DND-41 (cell line): Measurements from ENCODE around the gene ADGRF1.

Source experiments
- ATAC-seq: fragments of 200-7000 bp; cut with Tn5 transposase; 3 replicates; pipeline ENCODE4 v1.9.1; 2021; ENCODE audit warnings: low read depth; ENCODE audit not compliant: insufficient read depth
- DNase-seq: peaks from one replicate; pipeline ENCODE4 v3.0.0-alpha.2; 2020
- H2AFZ ChIP-seq: 2 replicates; pipeline ENCODE4 v1.6.0; 2012; ENCODE audit warnings: low read depth, low read length
- H3K27ac ChIP-seq: 2 replicates; pipeline ENCODE4 v1.5.1; 2012; ENCODE audit warnings: low read length, inconsistent platforms
- H3K27me3 ChIP-seq: fragments of 200-600 bp; sonication (generic); 2 replicates; pipeline ENCODE4 v1.6.0; 2012; ENCODE audit warnings: low read length, mild to moderate bottlenecking, inconsistent platforms; ENCODE audit not compliant: insufficient read depth, poor library complexity
- H3K36me3 ChIP-seq: 2 replicates; pipeline ENCODE4 v1.5.1; 2012; ENCODE audit warnings: low read length, inconsistent platforms; ENCODE audit not compliant: insufficient read depth
- H3K4me1 ChIP-seq: 2 replicates; pipeline ENCODE4 v1.5.1; 2012; ENCODE audit warnings: mild to moderate bottlenecking, low read length; ENCODE audit not compliant: insufficient read depth
- H3K4me2 ChIP-seq: 2 replicates; pipeline ENCODE4 v1.6.0; 2012; ENCODE audit warnings: mild to moderate bottlenecking, moderate library complexity, low read length, inconsistent platforms; ENCODE audit not compliant: insufficient read depth
- H3K4me3 ChIP-seq, 2 experiments: fragments of 200-600 bp in 1 of 2; shearing (Covaris generic) in 1 of 2; 2 replicates each; pipeline ENCODE4 v1.5.1; 2012 to 2016; ENCODE audit warnings: inconsistent platforms in 2 of 2, low read length in 2 of 2, mild to moderate bottlenecking in 2 of 2, low read depth in 1 of 2, moderate library complexity in 1 of 2
- H3K79me2 ChIP-seq: 2 replicates; pipeline ENCODE4 v1.6.0; 2012; ENCODE audit warnings: low read length, inconsistent platforms; ENCODE audit not compliant: insufficient read depth
- H3K9ac ChIP-seq: 2 replicates; pipeline ENCODE4 v1.6.0; 2012; ENCODE audit warnings: low read depth, mild to moderate bottlenecking, inconsistent platforms, low read length, moderate library complexity
- H3K9me3 ChIP-seq: 2 replicates; pipeline ENCODE4 v1.5.1; 2012; ENCODE audit warnings: low read length, moderate library complexity, mild to moderate bottlenecking, inconsistent platforms; ENCODE audit not compliant: insufficient read depth, severe bottlenecking
- H4K20me1 ChIP-seq: 2 replicates; pipeline ENCODE4 v1.6.0; 2012; ENCODE audit warnings: low read length; ENCODE audit not compliant: insufficient read depth
- EZH2 ChIP-seq: IDR thresholded peaks from 3 replicates; pipeline ENCODE4 v1.6.1; 2012; ENCODE audit warnings: borderline replicate concordance, low read depth, mild to moderate bottlenecking, moderate library complexity, low read length, inconsistent platforms; ENCODE audit not compliant: severe bottlenecking
- TF ChIP-seq, protein P1 (sequence below): IDR thresholded peaks from 2 replicates; pipeline ENCODE4 v1.5.1; 2012; ENCODE audit warnings: borderline replicate concordance, low read length, moderate library complexity, mild to moderate bottlenecking; ENCODE audit not compliant: poor library complexity, severe bottlenecking; ENCODE audit errors: extremely low read depth

ADGRF1 gene

DNA sequence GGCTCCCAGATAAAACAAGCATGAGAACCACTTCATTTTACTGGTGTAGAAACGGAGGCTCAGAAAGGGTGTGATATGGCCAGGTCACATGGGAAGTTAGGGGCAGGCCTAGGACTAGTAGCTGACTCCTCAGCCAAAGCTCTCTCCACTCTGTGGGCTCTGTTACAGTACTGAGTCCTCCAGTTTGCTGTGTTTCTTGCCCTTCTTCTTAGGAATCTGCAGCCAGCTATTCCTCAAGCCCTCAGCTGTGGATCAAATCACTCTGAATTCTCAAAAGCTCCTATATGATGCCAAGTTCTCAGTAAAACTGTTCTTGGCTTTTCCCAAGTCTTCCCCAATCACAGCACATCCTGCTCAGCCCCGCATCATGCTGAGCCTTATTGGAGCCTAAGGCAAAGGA lies 42.5 kb upstream of the ADGRF1 start:
- Histone ChIP-seq H2AFZ (no peak overlapping the region), H3K4me1 (no peaks in the 10 kb centered on the region), H3K4me3 (no peak overlapping the region), H3K4me2 (no peak overlapping the region), H3K27me3 (no peaks in the 10 kb centered on the region), H3K79me2 (no peaks in the 10 kb centered on the region), H3K9me3 (no peaks in the 10 kb centered on the region), H3K9ac (no peak overlapping the region), H4K20me1 (no peaks in the 10 kb centered on the region), H3K36me3 (no peaks in the 10 kb centered on the region), H3K27ac (no peak overlapping the region)
- ATAC-seq (no peak), DNase-seq (no peak)
- TF ChIP-seq, protein P1, sequence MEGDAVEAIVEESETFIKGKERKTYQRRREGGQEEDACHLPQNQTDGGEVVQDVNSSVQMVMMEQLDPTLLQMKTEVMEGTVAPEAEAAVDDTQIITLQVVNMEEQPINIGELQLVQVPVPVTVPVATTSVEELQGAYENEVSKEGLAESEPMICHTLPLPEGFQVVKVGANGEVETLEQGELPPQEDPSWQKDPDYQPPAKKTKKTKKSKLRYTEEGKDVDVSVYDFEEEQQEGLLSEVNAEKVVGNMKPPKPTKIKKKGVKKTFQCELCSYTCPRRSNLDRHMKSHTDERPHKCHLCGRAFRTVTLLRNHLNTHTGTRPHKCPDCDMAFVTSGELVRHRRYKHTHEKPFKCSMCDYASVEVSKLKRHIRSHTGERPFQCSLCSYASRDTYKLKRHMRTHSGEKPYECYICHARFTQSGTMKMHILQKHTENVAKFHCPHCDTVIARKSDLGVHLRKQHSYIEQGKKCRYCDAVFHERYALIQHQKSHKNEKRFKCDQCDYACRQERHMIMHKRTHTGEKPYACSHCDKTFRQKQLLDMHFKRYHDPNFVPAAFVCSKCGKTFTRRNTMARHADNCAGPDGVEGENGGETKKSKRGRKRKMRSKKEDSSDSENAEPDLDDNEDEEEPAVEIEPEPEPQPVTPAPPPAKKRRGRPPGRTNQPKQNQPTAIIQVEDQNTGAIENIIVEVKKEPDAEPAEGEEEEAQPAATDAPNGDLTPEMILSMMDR: no peak
- no peak for TF ChIP-seq EZH2

DNA sequence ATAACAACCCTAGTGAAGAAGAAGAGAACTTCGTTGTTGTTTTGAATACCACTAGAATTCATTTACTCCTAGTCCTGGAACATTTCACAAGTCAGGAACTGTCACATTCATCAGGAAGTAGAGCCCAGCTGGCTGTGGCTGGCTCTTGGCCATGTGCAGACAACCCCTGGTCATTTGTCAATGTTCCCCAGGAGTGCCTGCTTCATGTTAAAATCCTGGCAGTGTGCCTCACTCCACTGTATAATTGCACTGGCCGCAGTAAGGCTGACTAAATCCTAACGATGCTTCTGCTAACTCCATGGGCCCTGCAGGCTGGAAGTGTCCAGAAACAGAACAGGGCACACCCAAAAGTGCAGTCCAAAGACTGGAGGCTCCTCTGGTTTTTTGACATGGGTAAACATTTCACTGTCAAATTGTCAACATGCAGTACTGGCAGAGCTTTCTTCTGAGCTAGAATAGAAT lies 41.5 kb upstream of the ADGRF1 start:
- no peaks in the 10 kb centered on the region for H3K4me1 ChIP-seq
- H2AFZ ChIP-seq: no peak overlapping the region
- no peaks in the 10 kb centered on the region for H3K27me3 ChIP-seq
- H3K4me3 ChIP-seq: no peak overlapping the region
- no peak for ATAC-seq
- H3K9ac ChIP-seq: no peak overlapping the region
- H3K4me2 ChIP-seq: no peak overlapping the region
- H3K27ac ChIP-seq: no peak overlapping the region
- H3K79me2 ChIP-seq: no peaks in the 10 kb centered on the region
- no peaks in the 10 kb centered on the region for H3K36me3 ChIP-seq
- TF ChIP-seq, protein P1: no peak
- TF ChIP-seq EZH2: no peak
- no peaks in the 10 kb centered on the region for H4K20me1 ChIP-seq
- no peaks in the 10 kb centered on the region for H3K9me3 ChIP-seq
- no peak for DNase-seq

DNA sequence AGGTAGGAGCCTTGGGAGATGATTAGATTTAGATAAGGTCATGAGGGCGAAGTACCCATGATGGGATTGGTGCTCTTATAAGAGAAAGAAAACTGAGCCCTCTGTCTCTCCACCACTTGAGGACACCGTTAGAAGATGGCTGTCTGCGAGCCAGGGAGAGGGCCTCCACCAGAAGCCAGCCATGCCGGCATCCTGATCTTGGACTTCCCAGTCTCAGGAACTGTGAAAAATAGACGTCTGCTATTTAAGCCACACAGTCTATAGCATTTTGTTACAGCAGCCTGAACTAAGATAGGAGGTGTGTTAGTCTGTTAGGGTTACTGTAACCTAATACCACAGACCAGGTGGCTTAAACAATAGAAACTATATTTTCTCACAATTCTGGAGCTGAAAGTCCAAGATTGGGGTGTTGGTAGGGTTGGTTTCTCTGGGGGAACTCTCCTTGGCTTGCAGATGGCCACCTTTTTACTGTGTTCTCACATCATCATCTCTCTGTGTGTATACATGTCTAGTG lies 38.0 kb upstream of the ADGRF1 start:
- TF ChIP-seq EZH2: no peak
- TF ChIP-seq, protein P1: no peak

DNA sequence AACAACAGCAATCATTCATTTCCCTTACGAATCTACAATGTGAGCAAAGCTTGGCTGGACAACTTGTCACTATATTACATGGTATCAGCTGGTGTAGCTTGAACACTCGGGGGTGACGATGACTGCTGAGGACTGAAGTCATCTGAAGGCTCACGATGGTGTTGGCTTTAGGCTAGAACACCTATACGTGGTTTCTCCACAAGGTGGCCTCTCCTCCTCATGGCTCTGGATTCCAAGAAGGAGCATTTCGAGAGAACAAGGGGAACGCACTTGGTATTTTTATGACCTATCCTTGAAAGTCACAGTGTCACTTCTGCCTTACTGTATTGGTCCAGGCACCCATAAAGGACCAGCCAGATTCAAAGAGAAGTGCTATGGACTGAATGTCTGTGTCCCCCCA lies 37.5 kb upstream of the ADGRF1 start:
- Histone ChIP-seq H3K9ac (no peak overlapping the region), H3K36me3 (no peaks in the 10 kb centered on the region), H3K79me2 (no peaks in the 10 kb centered on the region), H3K27ac (no peak overlapping the region), H3K9me3 (no peaks in the 10 kb centered on the region), H3K4me1 (0 out of 2 replicates have a peak, but pooled peaks cover 2% of the 10 kb centered on the region), H3K4me3 (no peak overlapping the region), H4K20me1 (no peaks in the 10 kb centered on the region), H2AFZ (no peak overlapping the region), H3K4me2 (no peak overlapping the region), H3K27me3 (peaks cover 15% of the 10 kb centered on the region)
- TF ChIP-seq EZH2: no peak
- TF ChIP-seq, protein P1: peak; percentile 35
- ATAC-seq (no peak), DNase-seq (no peak)

More for the DNA sequence above, 38.0 kb upstream of the ADGRF1 start:
- Histone ChIP-seq H2AFZ (no peak overlapping the region), H3K27ac (no peak overlapping the region), H3K27me3 (peaks cover 15% of the 10 kb centered on the region), H3K4me2 (no peak overlapping the region), H3K4me3 (no peak overlapping the region), H3K4me1 (0 out of 2 replicates have a peak, but pooled peaks cover 2% of the 10 kb centered on the region), H3K9me3 (no peaks in the 10 kb centered on the region), H4K20me1 (no peaks in the 10 kb centered on the region), H3K36me3 (no peaks in the 10 kb centered on the region), H3K79me2 (no peaks in the 10 kb centered on the region), H3K9ac (no peak overlapping the region)
- no peak for DNase-seq
- no peak for ATAC-seq
